Measurements from ENCODE around the gene USP35. TPM values are rescaled to one million over a fixed set of nuclear protein-coding genes. Genes with fewer than 3 reads are reported as not detected.

USP35 gene
- 10 to 100 TPM in 4 of 7 donors, 1 to 10 TPM in 3; 8.0 to 18.6 (median 10.2) TPM for total RNA-seq
- 1 to 10 TPM; 9.1 to 9.2 TPM for polyA plus RNA-seq
- long read RNA-seq, donor 1, partial matches to known transcripts: 6 of 9 reads
- long read RNA-seq, donor 1, other reads (novel, unspliced or antisense): 3 of 9 reads
- long read RNA-seq, donor 2: 0 reads
- long read RNA-seq, donor 3, full-length matches to known transcripts: 2 of 10 reads
- long read RNA-seq, donor 3, partial matches to known transcripts: 5 of 10 reads
- long read RNA-seq, donor 3, other reads (novel, unspliced or antisense): 3 of 10 reads

DNA sequence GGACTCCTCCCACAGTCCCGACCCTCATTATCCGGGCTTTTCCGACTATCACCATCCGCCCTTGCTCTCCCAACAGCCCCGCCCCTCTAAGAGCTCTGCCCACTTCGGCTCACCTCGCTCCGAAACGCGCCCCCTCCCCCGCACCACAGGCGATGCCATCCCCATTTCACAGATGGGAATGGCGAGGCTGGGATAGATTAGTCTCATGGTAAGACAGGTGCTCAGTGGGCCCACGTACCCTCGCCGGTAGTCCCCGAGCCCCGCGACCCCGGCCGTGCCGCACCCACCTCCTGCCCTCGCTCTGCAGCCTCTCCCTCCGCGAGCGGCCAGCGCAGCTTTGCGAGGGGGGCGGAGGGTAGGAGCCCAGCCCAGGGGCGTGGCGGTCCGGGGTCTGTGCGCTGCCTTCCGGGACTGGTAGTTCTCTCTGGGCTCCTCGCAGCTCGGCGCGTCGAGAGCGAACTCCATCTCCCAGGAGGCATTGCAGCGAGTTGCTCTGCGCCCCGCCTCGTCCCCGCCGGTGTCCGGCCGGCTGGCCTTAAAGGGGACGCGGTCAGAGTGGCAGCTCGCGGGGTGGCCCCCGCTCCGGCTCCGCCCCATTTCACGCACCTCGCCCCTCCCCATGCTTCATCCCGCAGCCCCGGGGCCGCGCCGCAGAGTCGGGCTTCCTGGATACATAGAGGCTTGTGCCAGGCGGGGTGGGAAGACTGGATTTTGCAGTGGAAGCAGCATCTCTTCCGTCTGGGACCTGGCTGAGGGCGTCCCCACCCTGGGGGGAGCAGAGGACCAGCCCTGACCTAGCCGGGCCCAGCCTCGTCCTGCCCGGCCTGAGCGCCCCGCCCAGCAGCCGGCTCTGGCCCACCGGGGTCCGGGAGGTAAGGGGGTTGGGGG lies at the start of gene USP35, which contains the start of gene KCTD21:
Gene USP35 (plus strand): TSS at position 634 of the 888 bp plus-strand sequence. CDS start 7,327 bp downstream, outside the sequence.
Gene KCTD21 (minus strand): TSS at position 341 of the 888 bp plus-strand sequence. CDS start 14,072 bp downstream, outside the sequence.
- H3K36me3 ChIP-seq: no peaks in the 10 kb centered on the region
- H3K4me3 ChIP-seq: peak within 1 kb of the TSS; percentile 87
- H3K4me1 ChIP-seq (ENCODE audit: insufficient read depth): peaks cover 27% of the 10 kb centered on the region
- peak; percentile 76 for TF ChIP-seq POLR2A (IDR thresholded peaks at IDR 0.05)
- TF ChIP-seq EP300 (IDR thresholded peaks at IDR 0.05): peak; percentile 29
- TF ChIP-seq, protein P1, sequence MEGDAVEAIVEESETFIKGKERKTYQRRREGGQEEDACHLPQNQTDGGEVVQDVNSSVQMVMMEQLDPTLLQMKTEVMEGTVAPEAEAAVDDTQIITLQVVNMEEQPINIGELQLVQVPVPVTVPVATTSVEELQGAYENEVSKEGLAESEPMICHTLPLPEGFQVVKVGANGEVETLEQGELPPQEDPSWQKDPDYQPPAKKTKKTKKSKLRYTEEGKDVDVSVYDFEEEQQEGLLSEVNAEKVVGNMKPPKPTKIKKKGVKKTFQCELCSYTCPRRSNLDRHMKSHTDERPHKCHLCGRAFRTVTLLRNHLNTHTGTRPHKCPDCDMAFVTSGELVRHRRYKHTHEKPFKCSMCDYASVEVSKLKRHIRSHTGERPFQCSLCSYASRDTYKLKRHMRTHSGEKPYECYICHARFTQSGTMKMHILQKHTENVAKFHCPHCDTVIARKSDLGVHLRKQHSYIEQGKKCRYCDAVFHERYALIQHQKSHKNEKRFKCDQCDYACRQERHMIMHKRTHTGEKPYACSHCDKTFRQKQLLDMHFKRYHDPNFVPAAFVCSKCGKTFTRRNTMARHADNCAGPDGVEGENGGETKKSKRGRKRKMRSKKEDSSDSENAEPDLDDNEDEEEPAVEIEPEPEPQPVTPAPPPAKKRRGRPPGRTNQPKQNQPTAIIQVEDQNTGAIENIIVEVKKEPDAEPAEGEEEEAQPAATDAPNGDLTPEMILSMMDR (IDR thresholded peaks at IDR 0.05): no peak
- H3K27me3 ChIP-seq: no peaks in the 10 kb centered on the region
- no peaks in the 10 kb centered on the region for H3K9me3 ChIP-seq
- WGBS, 3 donors: 1% methylated on average over 63 to 74 of the region's 74 CpGs
- peak; percentile 96 to 97 (median 96) for DNase-seq
- H3K27ac ChIP-seq: peak within 1 kb of the TSS; percentile 65 to 66
- intact Hi-C loops (cut with DNase I): no loop called here

DNA sequence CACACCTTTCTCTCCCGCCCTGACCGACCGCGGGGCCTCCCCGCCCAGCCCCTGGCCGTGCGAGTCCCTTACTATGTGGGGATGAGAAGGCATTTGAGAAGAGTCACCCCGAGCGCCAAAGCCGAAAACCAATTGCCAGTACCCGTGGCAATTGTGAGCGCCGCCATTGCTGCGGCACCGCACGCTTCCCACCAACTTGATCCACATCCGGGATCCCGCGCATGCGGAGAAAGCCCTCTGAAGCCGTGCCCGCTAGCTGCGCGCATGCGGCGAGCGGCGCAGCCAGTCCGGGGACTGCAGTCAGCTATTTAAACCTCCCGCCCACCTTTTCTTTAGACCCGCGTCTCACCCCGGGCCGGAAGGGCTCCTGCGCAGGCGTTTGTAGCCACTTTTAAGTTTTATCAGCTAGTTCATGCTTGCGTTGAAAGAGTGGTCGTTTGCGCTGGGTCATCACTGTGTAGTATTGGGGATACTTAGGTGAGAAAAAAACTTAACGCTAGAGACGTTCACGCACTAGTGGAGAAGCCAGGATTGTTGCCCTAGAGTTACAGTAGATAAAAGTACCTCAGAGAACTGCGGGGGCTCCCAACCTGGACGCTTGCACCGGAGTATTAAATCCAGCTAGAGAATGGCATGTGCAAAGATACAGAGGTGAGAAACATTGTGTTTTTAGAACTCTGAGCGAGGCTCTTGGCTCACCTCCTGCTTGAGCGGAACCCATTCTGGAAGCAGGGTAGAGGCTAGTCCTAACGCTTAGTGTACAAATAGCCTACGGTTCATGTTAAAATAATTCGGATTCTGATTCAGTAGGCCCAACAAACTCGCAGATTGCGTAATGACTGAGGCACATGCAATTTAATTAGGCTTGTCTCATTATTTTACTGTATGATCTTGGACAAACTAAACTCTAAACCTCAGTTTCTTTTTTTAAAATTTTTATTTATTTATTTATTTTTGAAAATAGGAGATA lies 49.0 kb upstream of the USP35 start, which contains the start of gene ALG8:
Gene ALG8 (minus strand): TSS at position 205 of the 970 bp plus-strand sequence. CDS start 38 bp downstream, at position 167.
- DNase-seq: peak; percentile 93 to 98 (median 96)
- intact Hi-C loops (cut with DNase I): loop anchor here in 1 of 4 donors (10.0 kb wide), 1 partner anchor 285 kb away; no protein-coding TSS in a partner anchor

DNA sequence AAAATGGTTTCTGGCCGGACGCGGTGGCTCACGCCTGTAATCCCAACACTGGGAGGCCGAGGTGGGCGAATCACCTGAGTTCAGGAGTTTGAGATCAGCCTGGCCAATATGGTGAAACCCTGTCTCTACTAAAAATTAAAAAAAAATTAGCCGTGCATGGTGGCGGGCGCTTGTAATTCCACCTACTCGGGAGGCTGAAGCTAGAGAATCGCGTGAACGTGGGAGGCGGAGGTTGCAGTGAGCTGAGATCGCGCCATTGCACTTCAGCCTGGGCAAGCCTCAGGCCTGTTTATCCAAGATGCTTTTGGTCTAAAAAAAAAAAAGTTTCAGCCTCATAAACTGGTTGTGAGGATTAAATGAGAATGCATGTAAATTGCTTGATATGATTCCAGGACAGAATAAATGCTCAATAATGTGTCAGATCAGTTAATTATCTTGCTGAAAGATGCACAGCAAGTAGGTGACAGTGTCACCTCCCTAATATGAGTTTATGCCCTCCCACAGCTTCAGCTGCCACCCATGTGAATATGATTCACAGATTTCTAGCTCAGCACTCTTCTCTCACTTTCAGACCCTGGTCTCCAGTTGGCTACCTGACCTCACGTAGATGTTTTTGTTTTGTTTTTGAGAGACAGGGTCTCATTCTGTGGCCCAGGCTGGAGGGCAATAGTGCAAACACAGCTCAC lies 48.2 kb upstream of the USP35 start:
- TF ChIP-seq POLR2A (IDR thresholded peaks at IDR 0.05) (no peak), EP300 (IDR thresholded peaks at IDR 0.05) (no peak)
- TF ChIP-seq, protein P1 (IDR thresholded peaks at IDR 0.05): no peak
- Histone ChIP-seq H3K27ac (no peak overlapping the region), H3K27me3 (no peaks in the 10 kb centered on the region), H3K4me3 (peak overlapping the region; percentile 64), H3K36me3 (no peaks in the 10 kb centered on the region), H3K9me3 (no peaks in the 10 kb centered on the region), H3K4me1 (ENCODE audit: insufficient read depth) (peaks cover 5% of the 10 kb centered on the region)
- 46 to 64% (median 57%) methylated on average over 17 of the region's 17 CpGs for WGBS, 3 donors
- intact Hi-C loops (cut with DNase I): loop anchor here in 1 of 4 donors (10.0 kb wide), 1 partner anchor 284 kb away; no protein-coding TSS in a partner anchor
- no peak for DNase-seq

More for the DNA sequence above, 49.0 kb upstream of the USP35 start, which contains the start of gene ALG8:
- no peak for TF ChIP-seq EP300 (IDR thresholded peaks at IDR 0.05)
- TF ChIP-seq POLR2A (IDR thresholded peaks at IDR 0.05): peak; percentile 47
- no peaks in the 10 kb centered on the region for H3K27me3 ChIP-seq
- peak within 1 kb of the TSS; percentile 64 for H3K4me3 ChIP-seq
- no peak within 1 kb of the TSS for H3K27ac ChIP-seq
- no peaks in the 10 kb centered on the region for H3K36me3 ChIP-seq
- 1 to 2% (median 2%) methylated on average over 51 to 52 of the region's 52 CpGs for WGBS, 3 donors
- H3K4me1 ChIP-seq (ENCODE audit: insufficient read depth): peaks cover 5% of the 10 kb centered on the region
- no peaks in the 10 kb centered on the region for H3K9me3 ChIP-seq

GRCh38 chr11:78145511-78146025 lies 43.2 kb upstream of the USP35 start:
- H3K9me3 ChIP-seq: no peaks in the 10 kb centered on the region
- no peak overlapping the region for H3K27ac ChIP-seq
- WGBS, 3 donors: 85 to 89% (median 88%) methylated on average over 1 of the region's 1 CpG
- intact Hi-C loops (cut with DNase I): loop anchor here in 2 of 4 donors (5.0 to 10.0 kb wide), 3 partner anchors 272 to 417 kb away; partner anchors contain the start of gene GAB2 (in 1 of the 2)
- TF ChIP-seq EP300 (IDR thresholded peaks at IDR 0.05): no peak
- TF ChIP-seq POLR2A (IDR thresholded peaks at IDR 0.05): no peak
- TF ChIP-seq, protein P1 (IDR thresholded peaks at IDR 0.05): no peak
- no peaks in the 10 kb centered on the region for H3K27me3 ChIP-seq
- peaks cover 1% of the 10 kb centered on the region for H3K4me1 ChIP-seq (ENCODE audit: insufficient read depth)
- DNase-seq: no peak
- no peak overlapping the region for H3K4me3 ChIP-seq
- no peaks in the 10 kb centered on the region for H3K36me3 ChIP-seq
